Measurements from ENCODE around the gene TBC1D8.

TBC1D8 gene

GRCh38 chr2:100982431-100982861, 168.7 kb downstream of the TBC1D8 start:
- no peak overlapping the region for H3K4me3 ChIP-seq (ENCODE audit: control insufficient read depth, low read depth, low read length)
- DNase-seq (ENCODE audit: low read depth) = no peak
- no peak for TF ChIP-seq CTCF (IDR thresholded peaks at IDR 0.05; ENCODE audit: control insufficient read depth, insufficient read depth, low read depth, low read length, missing control alignments)

- no peak for TF ChIP-seq CTCF (IDR thresholded peaks at IDR 0.05; ENCODE audit: control insufficient read depth, insufficient read depth, low read depth, low read length, missing control alignments)
- H3K4me3 ChIP-seq (ENCODE audit: control insufficient read depth, low read depth, low read length) = no peak overlapping the region
- no peak for DNase-seq (ENCODE audit: low read depth)
These were observed 170.2 kb downstream of the TBC1D8 start for GRCh38 chr2:100981011-100981410.

GRCh38 chr2:100980046-100980445, 171.1 kb downstream of the TBC1D8 start:
- DNase-seq (ENCODE audit: low read depth) = no peak
- no peak for TF ChIP-seq CTCF (IDR thresholded peaks at IDR 0.05; ENCODE audit: control insufficient read depth, insufficient read depth, low read depth, low read length, missing control alignments)
- H3K4me3 ChIP-seq (ENCODE audit: control insufficient read depth, low read depth, low read length) = no peak overlapping the region

- no peak for DNase-seq (ENCODE audit: low read depth)
- no peak for TF ChIP-seq CTCF (IDR thresholded peaks at IDR 0.05; ENCODE audit: control insufficient read depth, insufficient read depth, low read depth, low read length, missing control alignments)
- no peak overlapping the region for H3K4me3 ChIP-seq (ENCODE audit: control insufficient read depth, low read depth, low read length)
These were observed 172.5 kb downstream of the TBC1D8 start for GRCh38 chr2:100978582-100979191.

- no peak for DNase-seq (ENCODE audit: low read depth)
- H3K4me3 ChIP-seq (ENCODE audit: control insufficient read depth, low read depth, low read length) = no peak overlapping the region
- TF ChIP-seq CTCF (IDR thresholded peaks at IDR 0.05; ENCODE audit: control insufficient read depth, insufficient read depth, low read depth, low read length, missing control alignments) = no peak
These were observed 173.7 kb downstream of the TBC1D8 start for GRCh38 chr2:100977511-100977910.

- H3K4me3 ChIP-seq (ENCODE audit: control insufficient read depth, low read depth, low read length) = no peak overlapping the region
- no peak for TF ChIP-seq CTCF (IDR thresholded peaks at IDR 0.05; ENCODE audit: control insufficient read depth, insufficient read depth, low read depth, low read length, missing control alignments)
- no peak for DNase-seq (ENCODE audit: low read depth)
These were observed 174.4 kb downstream of the TBC1D8 start for GRCh38 chr2:100976645-100977391.
